ENCODE data around the gene DLK1.

- TF ChIP-seq SETDB1 (CRISPR knock-in tag; IDR thresholded peaks at IDR 0.05; ENCODE audit: borderline replicate concordance): no peak
- no peak for TF ChIP-seq CTCF (CRISPR knock-in tag; IDR thresholded peaks at IDR 0.05)
- TF ChIP-seq ZNF12 (CRISPR knock-in tag; IDR thresholded peaks at IDR 0.05): no peak
- TF ChIP-seq HDAC6 (IDR thresholded peaks at IDR 0.05; ENCODE audit: low read depth, low read length): no peak
- TF ChIP-seq ZFAT (CRISPR knock-in tag; conservative IDR thresholded peaks at IDR 0.05): no peak
- no peak for TF ChIP-seq ATF6 (CRISPR knock-in tag; conservative IDR thresholded peaks at IDR 0.05)
- TF ChIP-seq HOXD1 (CRISPR knock-in tag; IDR thresholded peaks at IDR 0.05): no peak
- no peak for TF ChIP-seq RNF219 (CRISPR knock-in tag; IDR thresholded peaks at IDR 0.05)
- TF ChIP-seq ATF5 (CRISPR knock-in tag; IDR thresholded peaks at IDR 0.05; ENCODE audit: low read depth): no peak
- no peak for TF ChIP-seq ZNF234 (CRISPR knock-in tag; conservative IDR thresholded peaks at IDR 0.05)
Measured at GRCh38 chr14:100737526-100737925, 10.8 kb downstream of the DLK1 start.
